ENCODE results near the gene GPR176.

Gene GPR176

GRCh38 chr15:39801641-39802309 lies 118.3 kb downstream of the GPR176 start:
- DNase-seq: no peak

DNA sequence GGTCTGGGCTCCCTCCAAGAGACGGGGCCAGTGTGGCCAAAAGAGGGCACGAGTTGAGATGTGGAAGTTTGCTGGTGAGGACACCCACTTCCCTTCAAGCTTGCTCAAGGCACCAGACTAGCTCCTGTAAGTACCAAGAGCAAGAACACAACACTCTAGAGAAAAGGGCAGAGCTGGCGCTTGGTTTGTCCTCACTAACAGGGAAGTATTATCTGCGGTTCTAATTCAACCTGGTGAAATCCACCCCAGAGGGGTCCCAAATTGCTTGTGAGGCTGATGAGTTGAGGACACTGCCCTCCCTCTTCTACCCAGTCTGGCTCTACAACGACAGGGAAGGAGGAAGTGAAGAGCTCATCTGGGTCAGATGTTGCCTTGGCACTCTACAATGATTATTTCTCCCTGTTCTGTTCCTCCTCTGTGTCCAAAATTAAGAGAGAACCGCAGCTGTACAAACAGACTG lies 120.5 kb downstream of the GPR176 start:
- no peak for DNase-seq

- no peak for DNase-seq
These were observed 121.7 kb downstream of the GPR176 start for GRCh38 chr15:39798382-39798781.

DNA sequence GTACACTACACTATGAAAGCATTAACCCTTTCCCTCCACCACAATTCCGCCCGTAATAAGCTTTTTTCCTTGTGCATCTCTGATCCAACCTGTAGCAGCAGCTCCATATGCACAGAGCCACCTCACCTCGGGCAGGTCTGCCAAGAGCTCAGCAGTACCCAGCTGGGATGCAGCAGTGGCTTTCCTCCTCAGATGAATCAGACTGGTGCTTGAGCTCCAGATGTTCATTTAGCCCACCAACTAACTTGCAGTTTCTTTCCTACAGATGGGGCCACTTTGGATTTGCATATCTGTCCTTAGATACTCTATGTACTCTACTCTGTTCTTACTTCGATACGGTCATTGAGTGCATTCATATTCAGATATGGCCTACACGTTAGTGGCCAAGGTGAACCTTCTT lies 122.7 kb downstream of the GPR176 start:
- no peak for DNase-seq

- no peak for DNase-seq
These were observed 123.5 kb downstream of the GPR176 start for GRCh38 chr15:39796601-39797000.

GRCh38 chr15:39795486-39795885 lies 124.6 kb downstream of the GPR176 start:
- DNase-seq: no peak

DNA sequence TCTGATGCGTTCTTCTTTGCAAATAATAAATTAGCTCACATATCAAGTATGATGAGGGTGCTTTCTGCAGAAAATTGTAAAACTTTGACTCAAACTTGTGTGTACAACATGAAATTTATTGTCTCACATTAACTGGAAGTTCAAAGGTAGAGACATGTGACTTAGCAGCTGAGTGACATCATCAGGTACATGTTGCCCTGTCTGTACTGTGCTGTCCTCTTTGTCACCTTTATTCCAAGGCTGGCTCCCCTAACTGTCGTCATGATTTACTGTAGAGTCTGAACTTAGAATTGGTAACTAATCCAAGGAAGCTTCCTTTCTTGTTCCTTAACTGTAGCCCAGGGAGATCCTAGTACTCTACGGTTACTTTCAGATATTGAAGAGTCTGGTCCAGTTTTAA lies 125.1 kb downstream of the GPR176 start:
- DNase-seq: no peak

DNA sequence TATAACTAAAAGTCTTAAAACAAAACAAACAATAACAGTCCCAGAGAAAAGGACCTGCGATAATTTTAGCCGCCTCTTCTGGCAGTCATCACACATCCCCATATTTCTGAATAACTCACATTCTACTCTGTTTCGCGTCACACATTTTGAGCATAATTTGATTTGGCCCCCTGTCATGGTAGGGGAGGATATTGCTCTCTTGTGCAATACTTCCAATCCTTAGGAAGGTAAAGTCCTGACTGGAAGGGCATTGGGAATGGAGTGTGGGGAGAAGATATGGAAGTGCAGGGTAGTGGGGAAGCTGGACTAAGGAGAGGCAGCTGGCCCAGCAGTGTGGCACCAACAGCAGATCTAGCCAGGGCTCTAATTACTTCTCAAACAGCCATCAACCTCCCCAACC lies 126.1 kb downstream of the GPR176 start:
- DNase-seq: no peak

GRCh38 chr15:39792844-39793335 lies 127.2 kb downstream of the GPR176 start:
- DNase-seq: no peak

GRCh38 chr15:39792025-39792843 lies 127.8 kb downstream of the GPR176 start:
- DNase-seq: no peak

DNA sequence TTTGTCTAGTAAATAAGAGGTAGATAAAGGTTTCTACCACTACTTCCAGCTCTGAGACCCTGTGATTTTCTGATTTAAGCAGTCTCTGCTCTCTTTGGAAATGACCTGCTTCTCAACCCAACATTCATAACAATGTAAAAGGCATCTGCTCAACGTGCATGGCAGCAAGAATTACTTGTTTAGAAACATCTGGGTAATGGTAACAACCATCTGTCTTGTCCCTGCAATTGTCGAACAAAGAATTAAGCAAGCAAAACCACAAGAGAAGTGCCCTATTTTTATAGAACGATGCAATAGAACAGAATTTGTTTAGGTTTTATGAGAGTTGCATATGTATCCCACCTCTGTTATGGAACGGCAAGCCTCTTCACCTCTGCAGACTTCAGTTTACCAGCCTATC lies 130.3 kb downstream of the GPR176 start:
- no peak for DNase-seq

DNA sequence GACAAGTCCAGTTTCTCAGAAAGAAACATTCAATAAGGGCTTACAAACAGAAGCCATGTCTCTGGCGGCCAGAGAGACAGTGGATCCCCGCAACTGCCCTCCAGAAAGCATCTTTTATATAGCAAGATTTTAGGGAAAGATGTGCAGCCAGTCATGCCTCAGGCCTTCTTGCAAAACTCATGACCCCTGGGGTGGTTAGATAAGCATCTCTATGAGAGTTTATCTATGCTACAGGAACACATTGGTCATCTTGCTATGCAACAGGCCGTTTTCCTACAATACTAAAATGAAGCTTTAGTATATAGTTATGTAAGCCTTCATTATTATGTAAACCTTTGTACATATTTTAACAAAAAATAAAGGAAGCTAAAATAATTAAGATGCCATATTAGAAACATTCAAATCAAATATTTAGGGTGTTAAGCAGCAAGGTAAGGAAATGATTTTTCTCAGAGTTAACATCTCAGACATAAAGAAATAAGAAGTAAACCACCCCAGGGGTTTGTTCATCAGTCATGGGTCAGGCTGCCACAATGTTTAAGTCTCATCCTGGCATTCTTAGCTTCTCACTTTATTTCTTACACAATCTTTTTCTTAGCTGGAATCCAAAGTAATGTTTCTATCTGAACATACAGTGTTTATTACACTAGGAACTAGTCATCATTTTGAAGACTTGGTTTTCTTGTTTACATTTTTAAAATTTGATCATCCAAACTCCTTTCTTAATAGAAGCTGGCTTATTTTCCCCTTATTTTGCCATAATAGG lies 131.1 kb downstream of the GPR176 start:
- DNase-seq: no peak

DNA sequence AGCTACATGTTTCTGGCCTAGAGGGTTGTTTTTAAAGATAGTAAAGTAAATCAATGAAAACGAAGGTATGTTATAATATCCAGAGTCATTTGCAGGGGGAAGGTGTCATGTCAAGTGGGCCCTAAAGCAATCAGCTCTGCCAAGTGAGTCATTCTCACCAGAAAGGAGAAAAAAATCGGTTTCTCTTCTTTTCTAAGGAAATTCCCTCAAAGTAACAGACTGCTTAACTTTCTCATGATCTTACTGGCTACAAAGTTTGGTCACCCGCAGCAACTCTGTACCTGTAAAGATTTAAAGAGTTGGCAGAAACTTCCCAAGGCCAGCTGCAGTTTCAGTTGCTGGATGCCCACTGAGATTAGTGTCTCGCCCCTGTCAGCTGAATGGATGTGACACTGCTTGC lies 132.0 kb downstream of the GPR176 start:
- no peak for DNase-seq

DNA sequence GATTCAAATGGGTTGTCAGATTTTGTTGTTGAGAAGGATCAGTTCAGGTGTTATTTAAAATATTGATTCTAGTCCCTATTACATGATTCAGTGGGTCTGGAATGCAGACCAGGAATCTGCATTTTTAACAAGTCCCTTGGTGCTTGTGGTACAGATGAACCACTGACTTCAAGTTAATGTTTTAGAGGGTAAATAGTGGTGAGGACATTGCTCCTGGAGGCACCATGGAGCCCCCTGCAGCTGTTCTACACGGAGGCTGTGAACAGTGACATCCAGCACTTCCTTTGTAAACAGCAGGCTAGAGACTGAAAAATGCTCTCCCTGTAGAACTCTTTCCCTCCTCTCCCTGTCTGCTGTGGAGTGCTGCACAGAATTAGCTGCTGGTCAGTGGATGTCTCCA lies 132.6 kb downstream of the GPR176 start:
- DNase-seq: no peak

GRCh38 chr15:39786447-39787056 lies 133.5 kb downstream of the GPR176 start:
- no peak for DNase-seq

- DNase-seq: no peak
These were observed 134.2 kb downstream of the GPR176 start for GRCh38 chr15:39785841-39786240.

DNA sequence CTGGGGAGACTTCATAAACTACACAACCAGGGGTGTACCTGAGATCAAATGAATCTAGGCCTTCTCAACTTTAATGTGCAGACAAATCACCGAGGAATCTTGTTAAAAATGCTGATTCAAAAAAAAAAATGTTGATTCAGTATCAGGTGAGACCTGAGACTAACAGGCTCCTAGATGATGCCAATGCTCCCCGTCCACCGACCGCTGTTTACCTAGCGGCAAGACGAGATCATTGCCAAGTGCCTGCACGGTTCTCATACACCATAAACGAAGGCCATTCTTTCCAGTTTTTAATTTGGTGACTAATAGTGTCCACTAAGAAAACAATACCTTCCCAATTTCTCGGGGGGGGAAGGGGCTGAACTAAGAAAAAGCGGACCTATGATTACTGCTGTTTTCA lies 134.9 kb downstream of the GPR176 start:
- DNase-seq: no peak

GRCh38 chr15:39784638-39785037 lies 135.4 kb downstream of the GPR176 start:
- DNase-seq: no peak

- DNase-seq: no peak
These were observed 135.9 kb downstream of the GPR176 start for GRCh38 chr15:39784125-39784524.

DNA sequence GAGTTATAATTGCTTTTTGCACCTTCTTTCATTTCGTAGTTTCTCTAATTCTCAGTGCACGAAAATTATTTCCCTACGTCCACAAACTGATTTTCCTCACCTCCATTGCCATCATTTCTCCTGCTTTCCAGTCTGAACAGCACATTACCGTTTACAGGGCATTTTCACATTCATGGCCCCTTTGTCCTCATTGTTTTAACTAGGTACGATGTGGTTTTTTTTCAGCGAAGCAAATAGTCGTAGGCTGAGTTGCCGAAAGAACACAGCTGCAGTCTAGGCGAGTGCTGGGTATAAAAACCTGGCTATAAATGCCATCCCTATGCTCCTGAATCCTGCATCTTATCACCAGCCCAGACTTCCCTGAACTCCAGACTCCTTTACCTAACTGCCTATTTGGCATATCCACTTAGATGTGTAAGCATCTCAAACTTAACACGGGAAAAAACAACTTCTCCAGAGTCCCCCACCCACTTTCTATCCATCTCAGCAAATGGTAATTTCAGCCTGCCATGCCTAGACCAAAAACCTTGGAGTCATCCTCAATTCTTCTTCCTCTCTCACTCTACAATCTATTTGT lies 136.7 kb downstream of the GPR176 start:
- DNase-seq: no peak

GRCh38 chr15:39782441-39783138 lies 137.5 kb downstream of the GPR176 start, which contains the start of gene FSIP1:
TSS of gene FSIP1 (minus strand) at chr15:39782841. CDS start at chr15:39776524, 6,317 bp downstream.
- peak; percentile 92 for DNase-seq

DNA sequence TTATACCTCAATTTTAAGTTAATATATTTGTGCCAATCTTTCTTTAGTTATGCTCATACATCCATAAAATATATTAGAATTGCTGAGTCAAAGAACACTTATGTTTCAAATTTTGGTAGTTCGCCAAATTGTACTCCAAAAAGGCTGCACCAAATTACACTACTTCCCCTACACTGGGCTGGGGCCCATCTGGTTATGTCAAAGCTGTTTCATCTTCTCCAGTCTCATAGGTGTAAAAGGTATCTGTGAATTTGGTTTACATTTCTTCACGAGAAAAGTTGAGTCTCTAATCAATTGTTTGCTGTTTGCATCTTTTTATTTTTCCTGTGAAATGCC lies 138.1 kb downstream of the GPR176 start:
- no peak for DNase-seq

Measured in activated gamma-delta T cell (primary cell).